ENCODE measurements around the gene SEC14L3. TPM values are rescaled to one million over a fixed set of nuclear protein-coding genes. Genes with fewer than 3 reads are reported as not detected.

The SEC14L3 gene
- total RNA-seq, 1 experiment from 2014 or later = not detected

GRCh38 chr22:30514252-30514651 is 42.4 kb upstream of the SEC14L3 start:
- no peak for DNase-seq
- H3K79me2 ChIP-seq (ENCODE audit: insufficient read depth, low read length) = no peaks in the 10 kb centered on the region
- no peak overlapping the region for H2BK20ac ChIP-seq (ENCODE audit: low read depth, low read length, poor library complexity, severe bottlenecking)
- H3K9me3 ChIP-seq (ENCODE audit: control insufficient read depth, low read depth, low read length) = no peaks in the 10 kb centered on the region
- no peak overlapping the region; a peak in 1 of 7 replicates for H3K27ac Mint-ChIP-seq
- H3T11ph ChIP-seq (ENCODE audit: low read length) = no peak overlapping the region
- H3K4me2 ChIP-seq (ENCODE audit: insufficient read depth, insufficient read length, low read length) = no peak overlapping the region
- no peak overlapping the region for H3K9ac ChIP-seq (ENCODE audit: extremely low read depth, insufficient read length, low read length)
- no peak overlapping the region for H2AK5ac ChIP-seq (ENCODE audit: insufficient read length, low read length)
- H3K56ac ChIP-seq (ENCODE audit: insufficient read length, low read depth, low read length) = no peak overlapping the region
- peaks cover 0 to 2% of the 10 kb centered on the region in 2 experiments; a peak in 1 of 4 replicates for H3K4me1 Mint-ChIP-seq
- H2BK15ac ChIP-seq (ENCODE audit: low read depth, low read length) = no peak overlapping the region
- no peaks in the 10 kb centered on the region for H3K27me3 ChIP-seq (ENCODE audit: insufficient read depth, low read length)
- H2AFZ ChIP-seq (ENCODE audit: low read length) = no peak overlapping the region
- no peak overlapping the region for H2BK120ac ChIP-seq (ENCODE audit: low read depth, low read length, poor library complexity, severe bottlenecking)
- no peak overlapping the region for H3K23ac ChIP-seq (ENCODE audit: insufficient read length, low read depth, low read length)
- no peak overlapping the region for H3K4ac ChIP-seq (ENCODE audit: low read depth, low read length)
- H3K79me1 ChIP-seq (ENCODE audit: insufficient read depth, low read depth, low read length, poor library complexity, severe bottlenecking) = no peaks in the 10 kb centered on the region
- H4K20me1 ChIP-seq (ENCODE audit: control insufficient read depth, insufficient read depth, insufficient read length) = no peaks in the 10 kb centered on the region
- no CpG with 5 or more reads among the region's 4 CpGs for WGBS (ENCODE audit: extremely low coverage, insufficient read length, low lambda C conversion rate)
- no peak overlapping the region for H4K91ac ChIP-seq (ENCODE audit: insufficient read length, low read depth, low read length)
- H3K9me3 Mint-ChIP-seq = peaks cover 3 to 5% of the 10 kb centered on the region in 2 experiments; a peak in 2 of 5 replicates
- no peak overlapping the region for H4K5ac ChIP-seq (ENCODE audit: insufficient read length, low read depth, low read length)
- H3K23me2 ChIP-seq (ENCODE audit: insufficient read length, low read depth, low read length, poor library complexity, severe bottlenecking) = no peaks in the 10 kb centered on the region
- no peak for TF ChIP-seq CTCF (conservative IDR thresholded peaks at IDR 0.05)
- H2BK5ac ChIP-seq (ENCODE audit: insufficient read length, low read length) = no peak overlapping the region
- no peak overlapping the region for H3K14ac ChIP-seq (ENCODE audit: insufficient read depth, low read length)
- no peak overlapping the region for H2BK12ac ChIP-seq (ENCODE audit: insufficient read length, low read depth, low read length)
- H4K8ac ChIP-seq (replicated peaks; ENCODE audit: insufficient read length, low read depth, low read length) = no peak overlapping the region
- no peak overlapping the region for H3K27ac ChIP-seq (ENCODE audit: insufficient read length, low read depth, low read length)
- H3K4me3 Mint-ChIP-seq = no peak overlapping the region
- no peak overlapping the region for H3K18ac ChIP-seq (ENCODE audit: insufficient read length, low read depth, low read length)
- H3K27me3 Mint-ChIP-seq (ENCODE audit: low read depth) = peaks cover 5% of the 10 kb centered on the region
- H3K36me3 Mint-ChIP-seq (ENCODE audit: insufficient read depth in 1 of 3, low read depth in 3 of 3) = no peaks in the 10 kb centered on the region
- H3K4me1 ChIP-seq (ENCODE audit: insufficient read depth, low read length) = no peaks in the 10 kb centered on the region

Measured in H9 (cell line).